Measurements from ENCODE around the gene ACTC1. TPM values are rescaled to one million over a fixed set of nuclear protein-coding genes. Genes with fewer than 3 reads are reported as not detected.
"Not testable (repeated sequence)": the region's sequence is repeated elsewhere in the genome, so short reads cannot be mapped to it uniquely, and the experiment has no call there.

The ACTC1 gene
- total RNA-seq, 6 experiments from 2014 or later, result 0.29 to 1.4 (median 0.93) TPM; not detected in 3

- intact Hi-C loops (cut with DNase I), result no loop called here
- TF ChIP-seq POLR2A (IDR thresholded peaks at IDR 0.05), result no peak
- TF ChIP-seq CTCF (IDR thresholded peaks at IDR 0.05), result no peak
These were observed 13.8 kb upstream of the ACTC1 start for GRCh38 chr15:34809186-34809585.

GRCh38 chr15:34808016-34808415 lies 12.7 kb upstream of the ACTC1 start:
- Histone ChIP-seq H3K4me3 (no peak overlapping the region), H3K27ac (no peak overlapping the region)
- intact Hi-C loops (cut with DNase I), result no loop called here

More at GRCh38 chr15:34809186-34809585, 13.8 kb upstream of the ACTC1 start:
- ATAC-seq (no peak), DNase-seq (no peak)
- H3K4me3 ChIP-seq, result no peak overlapping the region
- 50% methylated on average over 3 of the region's 3 CpGs for WGBS (ENCODE audit: insufficient coverage, low coverage, low lambda C conversion rate, missing lambda C conversion rate)
- H3K9me3 ChIP-seq, result no peaks in the 10 kb centered on the region
- H3K27ac ChIP-seq, result no peak overlapping the region
- H3K27me3 ChIP-seq, result no peaks in the 10 kb centered on the region
- H3K4me1 ChIP-seq, result no peaks in the 10 kb centered on the region
- no peaks in the 10 kb centered on the region for H3K36me3 ChIP-seq

GRCh38 chr15:34807241-34807640 lies 11.9 kb upstream of the ACTC1 start:
- H3K27ac ChIP-seq; ATAC-seq; H3K4me3 ChIP-seq; H3K36me3 ChIP-seq; H3K4me1 ChIP-seq; DNase-seq; H3K9me3 ChIP-seq; intact Hi-C loops (cut with DNase I); H3K27me3 ChIP-seq: not testable (repeated sequence)
- WGBS (ENCODE audit: insufficient coverage, low coverage, low lambda C conversion rate, missing lambda C conversion rate), result 54% methylated on average over 8 of the region's 8 CpGs

More at GRCh38 chr15:34808016-34808415, 12.7 kb upstream of the ACTC1 start:
- Histone ChIP-seq H3K36me3 (no peaks in the 10 kb centered on the region), H3K27me3 (no peaks in the 10 kb centered on the region), H3K9me3 (no peaks in the 10 kb centered on the region), H3K4me1 (no peaks in the 10 kb centered on the region)
- TF ChIP-seq CTCF (IDR thresholded peaks at IDR 0.05) (no peak), POLR2A (IDR thresholded peaks at IDR 0.05) (no peak)
- 60% methylated on average over 3 of the region's 3 CpGs for WGBS (ENCODE audit: insufficient coverage, low coverage, low lambda C conversion rate, missing lambda C conversion rate)
- no peak for DNase-seq
- ATAC-seq, result no peak

- TF ChIP-seq POLR2A (IDR thresholded peaks at IDR 0.05), result no peak
- no peak for TF ChIP-seq CTCF (IDR thresholded peaks at IDR 0.05)
- no peaks in the 10 kb centered on the region for H3K36me3 ChIP-seq
These were observed 9.4 kb upstream of the ACTC1 start for GRCh38 chr15:34804776-34805175.

GRCh38 chr15:34804113-34804512 lies 8.8 kb upstream of the ACTC1 start:
- no peak for ATAC-seq
- TF ChIP-seq POLR2A (IDR thresholded peaks at IDR 0.05), result no peak
- no peak for TF ChIP-seq CTCF (IDR thresholded peaks at IDR 0.05)
- 82% methylated on average over 2 of the region's 2 CpGs for WGBS (ENCODE audit: insufficient coverage, low coverage, low lambda C conversion rate, missing lambda C conversion rate)

More at GRCh38 chr15:34804776-34805175, 9.4 kb upstream of the ACTC1 start:
- intact Hi-C loops (cut with DNase I), result no loop called here
- no peak for ATAC-seq
- Histone ChIP-seq H3K27ac (no peak overlapping the region), H3K27me3 (no peaks in the 10 kb centered on the region), H3K4me1 (no peaks in the 10 kb centered on the region), H3K4me3 (no peak overlapping the region), H3K9me3 (no peaks in the 10 kb centered on the region)
- no peak for DNase-seq
- WGBS (ENCODE audit: insufficient coverage, low coverage, low lambda C conversion rate, missing lambda C conversion rate), result 31% methylated on average over 3 of the region's 3 CpGs

More at GRCh38 chr15:34804113-34804512, 8.8 kb upstream of the ACTC1 start:
- Histone ChIP-seq H3K27ac (no peak overlapping the region), H3K27me3 (no peaks in the 10 kb centered on the region), H3K4me1 (no peaks in the 10 kb centered on the region), H3K4me3 (no peak overlapping the region), H3K9me3 (no peaks in the 10 kb centered on the region), H3K36me3 (no peaks in the 10 kb centered on the region)
- DNase-seq, result no peak
- intact Hi-C loops (cut with DNase I), result no loop called here

All from right lobe of liver (tissue), 6 donors.